HG02943 (cell line): ENCODE data around the gene UBR4.

Experiments used
- ATAC-seq: cut with Tn5 transposase; IDR thresholded peaks from one replicate; pipeline ENCODE4 v1.9.1; 2021; ENCODE audit warnings: mild to moderate bottlenecking, low read depth, moderate library complexity; ENCODE audit not compliant: unreplicated experiment

The UBR4 gene

GRCh38 chr1:19153169-19153568 lies 56.9 kb downstream of the UBR4 start:
- ATAC-seq = no peak

- no peak for ATAC-seq
These were observed 58.5 kb downstream of the UBR4 start for GRCh38 chr1:19151537-19151936.

- no peak for ATAC-seq
These were observed 60.3 kb downstream of the UBR4 start for GRCh38 chr1:19149736-19150135.

GRCh38 chr1:19140465-19140864 lies 69.6 kb downstream of the UBR4 start:
- no peak for ATAC-seq

GRCh38 chr1:19139711-19140110 lies 70.4 kb downstream of the UBR4 start:
- no peak for ATAC-seq

- no peak for ATAC-seq
These were observed 71.0 kb downstream of the UBR4 start for GRCh38 chr1:19138958-19139581.

GRCh38 chr1:19138331-19138730 lies 71.7 kb downstream of the UBR4 start:
- no peak for ATAC-seq

GRCh38 chr1:19137158-19137557 lies 72.9 kb downstream of the UBR4 start:
- no peak for ATAC-seq

GRCh38 chr1:19133360-19133759 lies 76.7 kb downstream of the UBR4 start:
- no peak for ATAC-seq

- no peak for ATAC-seq
These were observed 79.6 kb downstream of the UBR4 start for GRCh38 chr1:19130468-19130867.

GRCh38 chr1:19128968-19129514 lies 81.0 kb downstream of the UBR4 start:
- ATAC-seq = no peak

GRCh38 chr1:19124273-19124672 lies 85.8 kb downstream of the UBR4 start:
- ATAC-seq = no peak

- no peak for ATAC-seq
These were observed 86.2 kb downstream of the UBR4 start for GRCh38 chr1:19123837-19124236.

- no peak for ATAC-seq
These were observed 87.4 kb downstream of the UBR4 start for GRCh38 chr1:19122668-19123067.

- no peak for ATAC-seq
These were observed 88.9 kb downstream of the UBR4 start for GRCh38 chr1:19121192-19121591.

GRCh38 chr1:19120070-19120469 lies 90.0 kb downstream of the UBR4 start:
- ATAC-seq = no peak

GRCh38 chr1:19115082-19115808 lies 94.8 kb downstream of the UBR4 start:
- no peak for ATAC-seq

GRCh38 chr1:19113697-19114092 lies 96.4 kb downstream of the UBR4 start:
- ATAC-seq = no peak

GRCh38 chr1:19112891-19113696 lies 97.0 kb downstream of the UBR4 start:
- ATAC-seq = no peak

GRCh38 chr1:19110257-19110927 lies 99.7 kb downstream of the UBR4 start:
- no peak for ATAC-seq

GRCh38 chr1:19109545-19109944 lies 100.5 kb downstream of the UBR4 start:
- ATAC-seq = no peak
